GM21526 (cell line): ENCODE results near the gene ZMYND11.
"Not testable (repeated sequence)": the region's sequence is repeated elsewhere in the genome, so short reads cannot be mapped to it uniquely, and the experiment has no call there.

ENCODE experiments used
- ATAC-seq: cut with Tn5 transposase; IDR thresholded peaks from one replicate; pipeline ENCODE4 v1.9.1; 2021; ENCODE audit warnings: moderate library complexity; ENCODE audit not compliant: unreplicated experiment, low FRiP score

Gene ZMYND11

DNA sequence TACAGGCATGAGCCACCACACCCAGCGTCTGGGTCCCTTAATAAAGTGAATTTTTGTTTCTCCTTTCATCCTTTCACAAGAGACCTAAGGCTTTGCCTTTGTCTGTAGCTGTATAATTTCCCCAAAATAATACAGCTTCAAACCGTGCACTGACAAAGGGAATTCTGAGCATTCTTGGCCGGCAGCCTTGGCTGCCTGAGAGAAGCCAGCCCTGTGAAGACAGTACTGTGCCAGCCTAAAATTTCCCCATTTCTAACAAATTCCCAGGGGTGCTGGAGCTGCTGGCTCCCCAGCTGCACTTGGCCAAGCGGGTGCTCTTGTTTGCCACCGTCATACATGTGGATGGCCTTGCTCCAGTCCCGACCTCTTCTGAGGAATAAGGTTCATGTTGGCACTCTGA lies 106.2 kb downstream of the ZMYND11 start:
- ATAC-seq = no peak

DNA sequence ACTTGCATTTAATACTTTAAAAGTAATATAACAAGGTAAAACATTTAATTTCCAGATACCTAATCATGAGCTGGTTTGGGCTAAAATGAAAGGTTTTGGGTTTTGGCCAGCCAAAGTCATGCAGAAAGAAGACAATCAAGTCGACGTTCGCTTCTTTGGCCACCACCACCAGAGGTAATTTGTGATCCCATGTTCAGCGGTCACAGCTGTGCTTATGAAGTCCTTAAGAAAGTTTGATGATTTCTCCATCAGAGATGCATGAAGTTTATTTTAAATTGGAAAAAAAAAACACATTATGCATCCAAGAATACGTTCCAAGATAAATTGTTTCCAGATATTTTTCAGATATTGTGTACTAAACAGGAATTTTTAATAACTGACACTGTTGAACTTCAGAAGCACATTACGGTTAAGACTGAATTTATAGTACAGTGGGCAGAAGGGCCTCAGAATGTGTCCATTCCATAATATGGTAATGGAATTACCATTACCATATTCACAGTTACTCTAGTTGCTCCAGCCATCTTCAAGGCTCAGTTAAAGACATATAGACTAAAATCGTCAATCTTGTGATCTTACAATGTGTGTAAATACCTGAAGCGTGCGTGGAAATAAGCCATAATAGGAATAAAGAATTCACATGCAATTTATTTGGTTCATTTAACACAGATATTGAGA lies 106.8 kb downstream of the ZMYND11 start:
- ATAC-seq = no peak

DNA sequence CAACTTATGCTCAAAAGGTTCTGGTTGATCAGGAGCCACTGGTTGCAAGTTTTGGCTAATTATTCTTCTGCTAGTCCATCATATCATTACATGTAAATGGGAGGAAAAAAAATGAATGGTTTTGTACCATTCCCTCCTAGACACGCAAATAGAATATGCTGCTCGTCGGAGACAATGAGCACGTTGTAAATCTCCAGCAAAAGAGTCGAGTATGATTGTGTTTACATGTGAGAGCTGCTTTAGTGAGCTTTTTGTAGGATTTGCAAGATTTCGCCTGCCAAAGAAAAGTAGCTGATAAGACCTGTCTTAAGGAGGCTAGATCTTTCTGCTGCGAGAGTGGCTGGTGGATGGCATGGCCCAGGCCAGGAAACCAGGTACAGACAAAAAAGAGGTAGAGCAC lies 109.0 kb downstream of the ZMYND11 start:
- ATAC-seq = no peak

DNA sequence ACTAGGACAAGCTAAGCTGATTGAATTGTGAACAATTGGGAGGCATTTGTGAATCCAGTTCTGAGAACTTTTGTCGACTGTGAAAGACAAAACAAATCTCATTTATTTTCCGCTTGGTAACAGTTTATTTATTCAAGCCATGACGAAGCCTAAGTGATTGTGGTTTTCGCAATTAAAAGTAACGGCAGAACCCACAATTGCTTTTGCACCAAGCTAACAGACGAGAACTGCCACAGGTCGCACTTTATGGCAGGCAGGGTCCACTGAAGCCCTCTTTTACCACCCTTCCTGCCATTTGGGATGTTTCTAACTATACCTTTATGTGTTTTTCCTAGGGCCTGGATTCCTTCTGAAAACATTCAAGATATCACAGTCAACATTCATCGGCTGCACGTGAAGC lies 111.2 kb downstream of the ZMYND11 start:
- no peak for ATAC-seq

DNA sequence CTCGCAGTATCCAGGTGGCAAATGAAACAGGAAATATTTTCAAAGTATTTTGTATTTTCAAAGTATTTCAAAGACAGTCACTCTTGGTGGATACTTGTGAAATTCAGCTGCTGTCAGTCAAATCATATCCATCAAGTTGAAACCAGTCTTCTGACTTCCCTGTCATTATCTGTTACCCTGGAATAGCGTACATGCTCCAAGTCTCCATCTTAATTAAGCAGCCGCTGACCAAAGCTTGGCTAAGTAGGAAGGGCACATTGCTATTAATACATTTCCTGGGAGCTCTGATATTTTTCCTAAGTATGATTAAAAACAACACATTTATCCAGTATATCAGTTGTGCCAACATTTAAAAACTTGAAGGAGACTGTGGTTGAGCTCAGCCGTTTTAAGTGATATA lies 112.2 kb downstream of the ZMYND11 start:
- no peak for ATAC-seq

DNA sequence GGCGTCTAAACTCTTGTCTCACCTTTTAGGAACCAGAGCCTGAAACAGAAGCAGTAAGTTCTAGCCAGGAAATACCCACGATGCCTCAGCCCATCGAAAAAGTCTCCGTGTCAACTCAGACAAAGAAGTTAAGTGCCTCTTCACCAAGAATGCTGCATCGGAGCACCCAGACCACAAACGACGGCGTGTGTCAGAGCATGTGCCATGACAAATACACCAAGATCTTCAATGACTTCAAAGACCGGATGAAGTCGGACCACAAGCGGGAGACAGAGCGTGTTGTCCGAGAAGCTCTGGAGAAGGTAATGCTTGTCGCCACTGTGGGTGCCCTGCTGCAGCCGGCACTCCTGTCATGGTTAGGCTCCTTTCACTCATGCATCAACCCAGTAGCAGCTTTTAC lies 113.1 kb downstream of the ZMYND11 start:
- ATAC-seq = no peak

DNA sequence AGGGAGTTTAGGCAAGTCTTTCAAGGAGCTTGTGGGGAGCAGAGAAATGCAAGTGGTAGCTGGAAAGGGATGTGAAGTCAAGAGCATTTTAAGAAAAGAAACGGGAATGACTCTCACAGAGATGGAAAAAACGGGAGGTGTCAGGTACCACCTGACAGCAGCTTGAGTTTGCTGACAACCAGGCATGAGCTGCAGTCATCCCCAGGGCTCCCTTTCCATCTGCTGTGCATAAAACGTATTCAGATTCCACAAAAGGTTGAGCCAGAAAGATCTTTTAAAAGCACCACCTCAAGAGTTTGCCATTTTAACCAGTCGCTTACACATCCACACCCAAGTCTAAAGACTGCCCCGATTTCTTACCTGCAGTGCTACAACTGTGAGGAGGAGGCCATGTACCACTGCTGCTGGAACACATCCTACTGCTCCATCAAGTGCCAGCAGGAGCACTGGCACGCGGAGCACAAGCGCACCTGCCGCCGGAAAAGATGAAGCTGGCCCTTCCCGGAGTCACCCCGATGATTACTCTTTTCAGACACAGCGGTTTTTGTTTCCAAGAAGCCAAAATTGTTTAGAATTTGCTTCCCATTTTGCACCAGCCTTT lies 116.8 kb downstream of the ZMYND11 start:
- ATAC-seq = no peak

DNA sequence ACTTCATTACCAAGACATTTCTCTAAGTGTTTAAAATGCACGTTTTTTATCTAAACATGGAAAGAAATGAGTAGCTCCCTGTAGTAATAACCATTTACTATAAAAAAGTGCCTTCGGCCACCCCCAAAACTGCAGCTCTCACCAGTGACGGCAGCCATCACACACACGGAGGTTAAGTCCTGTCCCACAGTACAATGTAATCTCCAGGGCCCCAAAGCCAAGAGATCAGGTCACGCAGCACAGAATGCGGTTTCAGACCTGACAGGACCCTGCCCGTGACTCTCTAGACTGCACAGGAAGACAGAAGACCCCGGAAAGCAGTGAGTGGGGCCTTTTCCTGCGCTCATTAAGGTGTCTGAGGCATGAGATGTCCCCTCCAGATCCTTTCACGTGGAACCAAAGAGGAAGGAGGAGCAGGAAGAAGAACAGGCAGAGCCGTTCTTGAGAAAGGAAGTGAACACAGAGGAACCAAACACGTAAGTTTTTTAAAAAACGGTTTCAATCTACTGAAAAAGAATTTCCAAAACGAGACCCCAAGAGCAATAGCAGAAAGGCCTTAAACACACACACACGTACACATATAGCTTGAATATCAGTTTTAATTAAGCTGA lies 125.7 kb downstream of the ZMYND11 start:
- ATAC-seq = no peak

DNA sequence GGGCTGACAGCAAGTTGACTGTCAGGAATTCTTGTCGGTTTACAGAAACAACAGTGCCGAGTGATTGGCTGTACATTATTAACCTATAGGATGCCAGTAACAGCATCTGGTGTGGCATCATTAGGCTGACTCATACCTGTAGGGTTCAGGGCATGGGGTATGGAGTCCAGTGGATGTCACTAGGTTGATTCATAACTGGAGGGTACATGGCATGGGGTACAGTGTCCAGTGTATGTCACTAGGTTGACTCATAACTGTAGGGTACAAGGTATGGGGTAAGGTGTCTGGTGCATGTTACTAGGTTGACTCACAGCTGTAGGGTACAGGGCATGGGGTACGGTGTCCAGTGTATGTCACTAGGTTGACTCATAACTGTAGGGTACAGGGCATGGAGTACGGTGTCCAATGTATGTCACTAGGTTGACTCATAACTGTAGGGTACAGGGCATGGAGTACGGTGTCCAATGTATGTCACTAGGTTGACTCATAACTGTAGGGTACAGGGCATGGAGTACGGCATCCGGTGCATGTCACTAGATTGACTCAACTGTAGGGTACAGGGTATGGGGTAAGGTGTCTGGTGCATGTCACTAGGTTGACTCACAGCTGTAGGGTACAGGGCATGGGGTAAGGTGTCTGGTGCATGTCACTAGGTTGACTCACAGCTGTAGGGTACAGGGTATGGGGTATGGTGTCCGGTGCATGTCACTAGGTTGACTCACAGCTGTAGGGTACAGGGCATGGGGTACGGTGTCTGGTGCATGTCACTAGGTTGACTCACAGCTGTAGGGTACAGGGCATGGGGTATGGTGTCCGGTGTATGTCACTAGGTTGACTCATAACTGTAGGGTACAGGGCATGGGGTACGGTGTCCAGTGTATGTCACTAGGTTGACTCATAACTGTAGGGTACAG lies 129.2 kb downstream of the ZMYND11 start:
- ATAC-seq = not testable (repeated sequence)

DNA sequence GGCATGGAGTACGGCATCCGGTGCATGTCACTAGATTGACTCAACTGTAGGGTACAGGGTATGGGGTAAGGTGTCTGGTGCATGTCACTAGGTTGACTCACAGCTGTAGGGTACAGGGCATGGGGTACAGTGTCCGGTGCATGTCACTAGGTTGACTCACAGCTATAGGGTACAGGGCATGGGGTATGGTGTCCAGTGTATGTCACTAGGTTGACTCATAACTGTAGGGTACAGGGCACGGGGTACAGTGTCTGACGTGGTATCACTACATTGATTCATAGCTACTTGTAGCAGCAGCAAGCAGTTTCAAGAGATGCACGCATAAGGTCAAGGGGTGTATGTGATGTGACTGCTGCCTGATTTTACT lies 129.8 kb downstream of the ZMYND11 start:
- ATAC-seq = peak; percentile 60

DNA sequence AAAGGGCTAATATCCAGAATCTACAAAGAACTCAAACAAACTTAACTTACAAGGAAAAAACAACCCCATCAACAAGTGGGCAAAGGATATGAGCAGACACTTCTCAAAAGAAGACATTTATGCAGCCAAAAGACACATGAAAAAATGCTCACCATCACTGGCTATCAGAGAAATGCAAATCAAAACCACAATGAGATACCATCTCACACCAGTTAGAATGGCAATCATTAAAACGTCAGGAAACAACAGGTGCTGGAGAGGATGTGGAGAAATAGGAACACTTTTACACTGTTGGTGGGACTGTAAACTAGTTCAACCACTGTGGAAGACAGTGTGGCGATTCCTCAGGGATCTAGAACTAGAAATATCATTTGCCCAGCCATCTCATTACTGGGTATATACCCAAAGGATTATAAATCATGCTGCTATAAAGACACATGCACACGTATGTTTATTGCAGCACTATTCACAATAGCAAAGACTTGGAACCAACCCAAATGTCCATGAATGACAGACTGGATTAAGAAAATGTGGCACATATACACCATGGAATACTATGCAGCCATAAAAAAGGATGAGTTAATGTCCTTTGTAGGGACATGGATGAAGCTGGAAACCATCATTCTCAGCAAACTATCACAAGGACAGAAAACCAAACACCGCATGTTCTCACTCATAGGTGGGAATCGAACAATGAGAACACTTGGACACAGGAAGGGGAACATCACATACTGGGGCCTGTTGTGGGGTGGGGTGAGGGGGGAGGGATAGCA lies 130.7 kb downstream of the ZMYND11 start:
- not testable (repeated sequence) for ATAC-seq

DNA sequence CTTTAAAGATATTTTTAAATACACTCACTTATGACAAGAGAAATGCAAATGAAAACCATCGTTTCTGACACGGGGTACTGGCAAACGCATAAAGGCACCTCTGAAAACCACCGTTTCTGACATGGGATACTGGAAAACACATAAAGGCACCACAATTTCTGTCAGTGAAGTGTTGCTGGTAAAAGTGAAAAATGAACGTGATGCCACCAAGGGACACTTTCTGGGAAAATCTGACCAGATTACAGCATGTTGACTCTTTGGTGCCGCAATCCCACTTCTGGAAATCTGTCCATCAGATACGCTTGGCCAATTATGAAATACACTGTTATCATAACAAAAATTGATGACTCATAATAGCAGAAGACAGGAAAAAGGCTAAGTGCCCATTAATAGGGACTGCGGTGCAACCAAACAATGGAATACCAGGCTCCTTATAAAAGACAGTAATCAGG lies 131.7 kb downstream of the ZMYND11 start:
- no peak for ATAC-seq

DNA sequence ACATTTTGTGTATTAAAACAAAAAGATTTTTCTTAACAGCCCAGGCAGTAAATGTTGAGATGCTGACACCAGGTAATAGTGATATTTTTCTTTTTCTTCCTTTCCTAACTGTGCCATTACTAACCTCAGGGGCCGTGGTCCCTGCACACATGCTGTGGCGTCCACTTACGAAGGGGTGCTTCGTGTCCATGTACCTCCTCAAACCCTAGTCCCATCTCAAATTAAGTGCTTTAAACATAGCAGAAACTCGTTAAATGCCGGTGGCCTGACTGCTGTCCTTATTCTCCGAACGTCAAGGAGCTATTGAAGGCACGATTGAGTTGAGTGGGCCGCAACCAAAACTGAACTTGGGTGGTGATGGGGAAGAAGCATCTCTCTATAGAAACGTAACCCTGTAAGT lies 132.4 kb downstream of the ZMYND11 start:
- no peak for ATAC-seq

DNA sequence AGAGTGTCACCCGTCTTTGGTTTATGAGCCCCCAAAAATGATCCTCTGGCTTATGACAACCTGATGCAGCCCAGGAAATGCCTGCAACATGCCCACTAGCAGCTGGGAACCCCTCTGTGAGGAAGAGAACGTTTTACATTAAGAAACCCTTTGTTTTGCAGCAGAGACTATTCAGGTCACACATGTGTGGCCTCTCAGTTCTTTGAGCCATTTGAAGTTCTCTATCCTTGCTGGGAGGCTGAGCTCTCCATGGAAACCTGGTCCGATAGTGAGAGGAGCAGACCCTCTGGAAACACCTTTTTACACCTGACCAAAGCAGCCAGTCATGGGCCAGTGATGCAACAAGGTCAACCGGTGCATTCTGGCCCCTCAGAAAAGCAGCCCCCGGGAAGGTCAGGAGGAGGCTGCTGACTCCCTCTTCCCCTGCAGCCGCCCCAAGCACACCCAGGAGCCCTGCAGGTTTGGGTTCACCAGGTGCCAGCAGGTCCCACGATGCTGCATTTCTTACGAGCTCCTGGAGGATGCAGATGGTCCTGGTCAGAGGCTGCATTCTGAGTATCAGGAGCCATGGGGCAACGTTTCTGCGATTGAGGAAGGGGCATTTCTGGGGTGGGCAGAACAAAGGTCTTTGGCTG lies 134.3 kb downstream of the ZMYND11 start:
- no peak for ATAC-seq

DNA sequence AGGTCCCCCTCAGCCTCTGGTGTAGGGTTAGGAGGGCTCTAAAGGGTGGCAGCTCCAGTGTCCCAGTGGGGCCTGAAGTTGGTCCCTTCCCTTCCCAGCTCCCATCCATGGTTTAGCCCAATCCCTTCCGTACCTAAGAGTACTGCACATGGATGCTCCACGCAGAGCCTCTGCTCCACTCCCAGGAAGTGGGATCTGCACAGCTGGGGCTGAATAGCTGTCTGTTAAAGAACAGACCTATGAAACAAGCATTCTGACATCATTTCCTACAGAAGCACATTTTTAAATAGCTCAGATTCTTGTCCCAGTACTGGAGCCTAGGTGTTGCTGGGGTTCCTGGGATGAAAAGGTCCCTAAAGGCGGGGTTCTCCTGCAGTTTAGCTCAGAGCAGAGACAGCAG lies 135.9 kb downstream of the ZMYND11 start:
- no peak for ATAC-seq

DNA sequence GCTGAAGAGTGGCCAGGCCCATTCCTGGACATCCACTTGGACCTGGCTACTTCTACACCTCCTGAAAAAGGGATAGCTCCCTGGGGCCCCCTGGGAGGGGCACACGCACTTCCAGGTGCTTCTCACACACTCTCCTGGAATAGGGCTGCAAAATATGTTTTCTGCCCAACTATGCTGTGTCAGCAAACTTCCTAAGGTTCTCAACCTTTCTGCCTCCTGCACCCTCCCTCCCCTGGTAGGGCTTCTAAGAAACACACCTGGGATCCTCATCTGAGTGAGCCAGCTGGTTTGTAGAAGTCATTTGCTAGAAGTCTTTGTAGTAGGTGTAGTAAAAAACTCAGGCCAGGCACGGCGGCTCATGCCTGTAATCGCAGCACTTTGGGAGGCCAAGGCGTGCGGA lies 136.5 kb downstream of the ZMYND11 start:
- ATAC-seq = no peak

DNA sequence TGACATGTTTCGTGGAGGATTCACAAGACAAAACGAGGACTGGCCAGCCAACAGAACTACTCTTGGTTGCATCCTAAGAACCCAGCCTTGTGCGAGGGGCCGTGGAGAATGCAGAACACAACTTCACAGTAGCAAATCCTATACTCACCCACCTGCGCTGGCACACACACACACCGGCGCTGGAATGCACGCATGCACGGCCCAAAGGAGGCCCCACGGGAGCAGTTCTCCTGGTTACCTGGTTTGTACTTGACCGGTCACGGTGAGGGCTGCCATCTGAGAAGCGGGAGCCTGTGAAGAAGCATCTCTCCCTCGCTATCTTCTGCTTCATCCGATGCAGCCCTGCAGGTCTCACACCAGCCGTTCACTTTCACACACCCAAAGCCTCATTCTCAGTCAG lies 137.8 kb downstream of the ZMYND11 start:
- no peak for ATAC-seq

DNA sequence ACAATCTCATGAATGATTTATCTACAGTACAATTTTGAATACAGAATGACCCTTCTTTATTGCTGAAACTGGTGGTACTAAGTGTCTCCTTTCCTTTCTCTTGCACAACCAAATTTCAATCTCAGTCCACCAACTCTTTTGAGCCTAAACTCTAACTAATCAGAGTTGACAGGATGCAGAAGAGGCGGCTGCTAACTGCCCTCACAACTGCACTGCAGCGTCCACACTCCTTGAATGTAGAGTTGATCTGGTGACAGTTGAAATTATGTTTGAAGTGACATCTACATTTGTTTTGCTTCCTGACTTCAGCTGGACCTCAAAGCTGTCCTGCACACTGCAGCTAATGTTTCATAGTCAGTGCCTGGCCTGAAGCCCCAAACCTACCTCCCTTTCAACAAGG lies 139.6 kb downstream of the ZMYND11 start:
- ATAC-seq = no peak

DNA sequence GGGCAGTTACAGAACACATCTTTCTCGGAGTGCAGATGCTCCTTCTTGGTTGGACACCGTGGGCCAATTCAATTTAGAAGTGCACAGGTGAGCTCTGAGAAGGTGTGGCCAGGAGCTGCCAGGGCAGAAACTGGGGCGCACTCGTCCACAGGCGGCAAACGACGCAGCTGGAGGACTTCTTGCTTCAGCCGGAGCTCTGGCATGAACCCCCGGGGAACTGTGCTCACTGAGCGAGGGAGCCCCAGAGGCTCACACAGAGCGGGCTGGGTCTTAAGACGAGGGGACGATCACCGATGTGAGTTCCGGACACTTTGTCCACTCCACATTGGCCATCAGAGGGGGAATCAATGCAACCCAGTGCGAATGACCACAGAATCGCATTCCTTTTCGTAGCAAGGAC lies 140.4 kb downstream of the ZMYND11 start:
- no peak for ATAC-seq

DNA sequence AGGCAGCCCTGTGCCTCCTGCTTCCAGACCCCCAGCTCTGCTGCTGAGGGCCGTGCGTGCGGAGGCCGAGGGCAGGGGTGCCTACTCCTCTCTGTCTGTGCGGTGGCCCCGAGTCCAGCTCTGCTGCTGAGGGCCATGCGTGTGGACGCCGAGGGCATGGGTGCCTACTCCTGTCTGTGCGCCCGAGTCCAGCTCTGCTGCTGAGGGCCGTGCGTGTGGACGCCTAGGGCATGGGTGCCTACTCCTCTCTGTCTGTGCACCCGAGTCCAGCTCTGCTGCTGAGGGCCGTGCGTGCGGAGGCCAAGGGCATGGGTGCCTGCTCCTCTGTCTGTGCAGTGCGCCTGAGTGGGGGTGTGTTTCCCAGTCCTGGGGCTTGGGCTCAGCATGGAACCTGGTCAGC lies 142.7 kb downstream of the ZMYND11 start:
- ATAC-seq = no peak
